Progenitor cell of endocrine pancreas (in vitro differentiated cells): ENCODE measurements around the gene ZBTB49. TPM values are rescaled to one million over a fixed set of nuclear protein-coding genes. Genes with fewer than 3 reads are reported as not detected.
A peak's percentile ranks its signal among the peaks of the same experiment; 100 is the strongest.

ENCODE experiments used
- DNase-seq: peaks from one replicate; pipeline ENCODE4 v3.0.0; 2021; ENCODE audit warnings: low spot score; ENCODE audit not compliant: unreplicated experiment
- H3K27ac Mint-ChIP-seq: 2 replicates; pipeline ENCODE4 v1.8.0; 2021; ENCODE audit warnings: mild to moderate bottlenecking, moderate library complexity, mixed read lengths
- H3K27me3 Mint-ChIP-seq: 2 replicates; pipeline ENCODE4 v1.8.0; 2021; ENCODE audit warnings: mixed read lengths
- H3K36me3 Mint-ChIP-seq: 2 replicates; pipeline ENCODE4 v1.8.0; 2022; ENCODE audit warnings: mixed read lengths; ENCODE audit not compliant: insufficient read depth
- H3K4me1 Mint-ChIP-seq: 2 replicates; pipeline ENCODE4 v1.8.0; 2021; ENCODE audit warnings: low read depth, mixed read lengths
- H3K4me3 Mint-ChIP-seq: 2 replicates; pipeline ENCODE4 v1.8.0; 2021; ENCODE audit warnings: low read depth, mild to moderate bottlenecking, moderate library complexity, mixed read lengths
- H3K9me3 Mint-ChIP-seq: 2 replicates; pipeline ENCODE4 v1.8.0; 2021; ENCODE audit warnings: low read depth, mixed read lengths
- CTCF ChIP-seq: fragments of 200-600 bp; sonication (generic); IDR thresholded peaks from one replicate; pipeline ENCODE4 v1.5.0; 2021; ENCODE audit warnings: antibody characterized with exemption, mild to moderate bottlenecking; ENCODE audit not compliant: unreplicated experiment
- total RNA-seq: library from RNA; stranded (reverse); gene quantifications from 2 replicates; pipeline ENCODE4 v1.2.1, GENCODE V29; 2021

Gene ZBTB49
- total RNA-seq, 1 donor from 2014 or later: 12.5 TPM

- Mint-ChIP-seq H3K4me1 (peaks cover 4% of the 10 kb centered on the region), H3K36me3 (peaks cover 30% of the 10 kb centered on the region), H3K4me3 (no peak overlapping the region), H3K27me3 (no peaks in the 10 kb centered on the region), H3K27ac (no peak overlapping the region), H3K9me3 (peaks cover 3% of the 10 kb centered on the region)
- TF ChIP-seq CTCF: no peak
- DNase-seq: no peak
Observed at GRCh38 chr4:4270529-4270928, 19.5 kb upstream of the ZBTB49 start.

GRCh38 chr4:4271912-4272311 lies 18.1 kb upstream of the ZBTB49 start:
- Mint-ChIP-seq H3K36me3 (peaks cover 27% of the 10 kb centered on the region), H3K27ac (no peak overlapping the region), H3K27me3 (no peaks in the 10 kb centered on the region), H3K4me3 (no peak overlapping the region), H3K9me3 (no peaks in the 10 kb centered on the region), H3K4me1 (peaks cover 4% of the 10 kb centered on the region)
- DNase-seq: no peak
- no peak for TF ChIP-seq CTCF

GRCh38 chr4:4274226-4274625 lies 15.8 kb upstream of the ZBTB49 start:
- Mint-ChIP-seq H3K4me3 (no peak overlapping the region), H3K4me1 (peaks cover 4% of the 10 kb centered on the region), H3K36me3 (peaks cover 24% of the 10 kb centered on the region), H3K27ac (peak overlapping the region; percentile 68), H3K9me3 (no peaks in the 10 kb centered on the region), H3K27me3 (no peaks in the 10 kb centered on the region)
- DNase-seq: no peak
- no peak for TF ChIP-seq CTCF

- H3K36me3 Mint-ChIP-seq: peaks cover 27% of the 10 kb centered on the region
- H3K4me3 Mint-ChIP-seq: no peak overlapping the region
- H3K27me3 Mint-ChIP-seq: no peaks in the 10 kb centered on the region
- no peaks in the 10 kb centered on the region for H3K9me3 Mint-ChIP-seq
- no peak overlapping the region for H3K27ac Mint-ChIP-seq
- peaks cover 4% of the 10 kb centered on the region for H3K4me1 Mint-ChIP-seq
- TF ChIP-seq CTCF: no peak
- DNase-seq: no peak
Observed at GRCh38 chr4:4277531-4277930, 12.5 kb upstream of the ZBTB49 start.

GRCh38 chr4:4281787-4282186 lies 8.3 kb upstream of the ZBTB49 start:
- Mint-ChIP-seq H3K27me3 (no peaks in the 10 kb centered on the region), H3K27ac (no peak overlapping the region), H3K4me3 (no peak overlapping the region), H3K4me1 (no peaks in the 10 kb centered on the region), H3K36me3 (peaks cover 15% of the 10 kb centered on the region), H3K9me3 (no peaks in the 10 kb centered on the region)
- no peak for TF ChIP-seq CTCF
- DNase-seq: no peak
